HG03039 (cell line): Measurements from ENCODE around the gene PDLIM7.

Experiments
- ATAC-seq: cut with Tn5 transposase; IDR thresholded peaks from one replicate; pipeline ENCODE4 v1.9.1; 2021; ENCODE audit warnings: mild to moderate bottlenecking, moderate library complexity; ENCODE audit not compliant: unreplicated experiment

The PDLIM7 gene

DNA sequence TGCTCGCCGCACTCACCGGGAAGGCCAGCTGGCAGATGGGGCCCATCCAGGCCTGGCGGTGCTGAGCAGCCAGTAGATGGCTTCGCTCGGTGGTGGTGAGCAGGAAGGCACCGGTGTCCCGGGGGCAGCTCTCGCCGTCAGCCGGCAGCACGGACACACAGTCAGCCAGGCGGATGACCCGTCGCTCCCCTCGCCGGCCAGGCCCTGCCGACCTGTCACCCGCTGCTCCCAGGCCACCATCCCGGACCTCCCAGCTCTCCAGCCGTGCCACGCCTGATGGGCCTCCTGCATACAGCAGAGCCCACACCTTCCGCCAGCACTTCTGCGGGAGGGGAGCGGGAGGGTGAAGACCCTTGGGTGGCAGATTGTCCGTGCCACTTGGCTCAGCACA, 10.8 kb upstream of the PDLIM7 start:
- ATAC-seq, result no peak

DNA sequence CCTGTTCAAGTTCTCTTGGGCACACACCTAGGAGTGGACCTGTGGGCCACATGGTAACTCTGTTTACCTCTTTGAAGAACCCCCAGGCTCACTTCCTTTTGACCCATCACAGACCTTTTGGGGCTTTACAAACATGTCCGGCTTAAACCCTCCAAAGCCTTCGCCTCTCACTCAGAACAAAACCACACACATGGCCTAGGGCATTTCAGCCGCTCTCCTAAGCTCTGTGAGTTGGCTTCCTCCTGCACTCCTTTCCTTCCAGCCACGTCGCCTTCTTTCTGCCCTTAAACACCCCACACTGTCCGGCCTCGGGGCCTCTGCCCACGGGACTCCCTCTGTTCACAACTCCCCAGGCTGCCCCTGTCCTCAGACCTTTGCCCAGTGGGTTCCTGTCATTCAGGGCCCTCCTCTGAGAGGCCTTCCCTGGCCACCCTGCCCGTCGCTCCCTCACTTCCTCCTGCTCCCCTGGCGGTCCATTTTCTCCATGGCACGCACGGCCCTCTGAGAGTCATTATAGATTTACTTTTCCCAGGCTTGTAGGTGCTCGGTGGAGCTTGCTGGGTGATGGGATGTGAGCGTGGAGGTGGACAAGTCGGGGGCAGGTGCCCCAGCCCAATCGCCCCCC, 10.3 kb upstream of the PDLIM7 start:
- no peak for ATAC-seq

DNA sequence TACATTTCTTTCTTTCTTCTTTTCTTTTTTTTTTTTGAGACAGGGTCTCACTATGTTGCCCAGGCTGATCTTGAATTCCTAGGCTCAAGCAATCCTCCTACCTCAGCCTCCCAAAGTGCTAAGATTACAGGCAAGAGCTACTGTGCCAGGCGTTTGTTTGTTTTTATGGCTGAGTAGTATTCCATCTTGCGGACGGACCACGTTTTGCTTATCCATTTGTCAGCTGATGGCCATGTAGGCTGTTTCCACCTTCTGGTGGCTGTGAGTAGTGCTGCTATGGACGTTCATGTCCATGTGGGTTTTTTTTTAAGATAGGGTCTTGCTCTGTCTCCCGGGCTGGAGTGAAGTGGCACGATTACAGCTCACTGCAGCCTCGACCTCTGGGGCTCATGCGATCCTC, 9.8 kb upstream of the PDLIM7 start:
- ATAC-seq, result no peak

DNA sequence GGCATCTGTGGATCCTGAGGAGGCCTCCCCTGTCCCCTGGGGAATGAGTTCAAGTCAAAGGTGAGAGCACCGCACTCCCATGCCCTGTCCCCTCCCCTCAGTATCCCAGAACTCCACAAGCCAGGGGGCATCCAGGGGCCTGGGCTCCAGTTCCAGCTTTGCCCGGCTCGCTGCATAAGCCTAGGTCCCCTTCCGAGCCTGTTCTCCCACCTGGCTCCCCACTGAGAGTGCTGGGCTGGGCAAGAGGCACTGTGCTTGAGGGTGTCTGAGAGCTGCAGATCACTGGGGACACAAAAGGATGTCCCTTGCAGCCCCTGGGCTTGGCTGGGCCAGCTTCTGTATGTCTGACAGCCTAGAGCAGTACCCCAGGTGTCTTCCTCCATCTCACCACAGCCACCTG, 7.7 kb upstream of the PDLIM7 start:
- ATAC-seq, result no peak

DNA sequence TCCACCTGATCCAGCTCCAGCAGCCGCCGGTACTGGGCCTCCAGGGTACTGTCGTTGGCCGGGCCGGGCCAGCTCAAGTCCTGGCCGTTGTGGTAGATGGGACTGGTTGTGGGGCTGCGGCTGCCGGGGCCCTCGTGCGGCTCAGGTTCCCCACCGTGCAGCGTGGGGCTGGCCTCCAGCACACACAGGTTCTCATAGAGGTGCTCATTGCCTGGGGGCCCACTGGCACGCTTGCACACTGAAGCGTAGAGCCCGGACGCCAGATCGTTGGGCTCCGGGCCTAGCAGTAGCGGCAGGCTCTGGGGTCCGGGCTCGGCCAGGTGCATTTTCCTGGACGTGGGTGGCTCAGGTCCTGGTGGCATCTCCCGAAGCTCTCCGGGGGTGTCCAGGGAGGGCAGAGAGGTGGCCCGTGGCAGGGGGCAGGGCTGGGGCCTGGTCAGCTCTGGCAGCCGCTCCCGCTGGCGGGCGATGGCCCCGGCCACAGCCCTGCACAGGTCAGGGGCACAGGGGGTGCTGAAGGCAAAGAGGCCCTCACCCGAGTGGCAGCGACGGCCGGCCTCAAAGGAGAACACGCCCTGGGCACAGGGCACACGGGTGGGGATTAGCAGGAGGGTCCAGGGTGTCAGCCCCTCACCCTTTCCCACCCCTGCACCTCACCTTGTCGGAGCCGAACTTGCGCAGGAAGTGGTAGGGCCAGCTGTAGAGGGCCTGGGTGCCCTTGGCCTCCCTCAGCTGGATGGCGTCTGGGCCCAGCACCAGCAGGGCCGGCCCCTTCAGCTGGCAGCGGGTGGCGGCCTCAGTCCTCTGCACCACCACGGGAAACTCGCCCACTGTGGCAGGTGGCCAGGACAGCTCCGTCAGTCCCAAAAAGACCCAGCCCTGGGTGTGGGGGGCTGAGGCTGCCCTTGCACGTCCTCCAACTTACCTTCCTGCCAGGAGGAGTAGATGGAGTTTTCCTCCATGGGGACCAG, 7.0 kb upstream of the PDLIM7 start:
- ATAC-seq, result no peak

DNA sequence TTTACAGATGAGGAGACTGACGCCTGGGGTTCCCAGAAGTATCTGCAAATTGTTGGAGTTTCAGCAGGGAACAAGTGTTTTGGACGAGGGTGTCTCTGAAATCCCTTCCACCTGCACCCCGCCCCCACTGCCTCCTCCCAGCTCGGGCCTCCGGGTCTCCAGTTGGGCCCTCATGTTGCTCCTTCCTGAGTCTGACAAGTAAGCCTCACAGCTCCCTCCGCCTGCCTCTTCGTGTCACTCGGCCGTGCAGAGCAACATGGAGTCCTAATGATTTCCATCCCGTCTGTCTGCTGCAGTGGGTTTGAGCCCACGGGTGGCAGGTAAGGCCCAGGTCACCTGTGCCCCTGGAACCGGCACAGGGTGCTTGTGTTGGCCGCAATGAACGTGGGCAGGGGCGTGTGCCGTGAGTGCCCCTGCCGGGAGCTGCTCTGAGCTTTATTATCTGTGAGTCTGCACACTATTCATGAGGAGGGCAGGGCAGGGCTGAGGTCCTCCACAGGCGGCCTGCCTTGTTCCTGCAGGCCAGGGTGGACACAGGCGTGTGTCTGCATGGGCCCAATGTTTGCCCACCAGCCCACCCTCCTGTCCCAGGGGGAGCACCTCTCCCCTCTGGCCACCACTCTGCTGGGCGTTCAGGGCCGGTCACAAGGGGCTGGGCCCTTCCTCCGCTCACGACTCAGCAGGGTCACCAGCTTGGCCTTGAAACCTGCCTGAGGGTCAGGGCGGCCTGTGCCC, 6.1 kb upstream of the PDLIM7 start:
- no peak for ATAC-seq

DNA sequence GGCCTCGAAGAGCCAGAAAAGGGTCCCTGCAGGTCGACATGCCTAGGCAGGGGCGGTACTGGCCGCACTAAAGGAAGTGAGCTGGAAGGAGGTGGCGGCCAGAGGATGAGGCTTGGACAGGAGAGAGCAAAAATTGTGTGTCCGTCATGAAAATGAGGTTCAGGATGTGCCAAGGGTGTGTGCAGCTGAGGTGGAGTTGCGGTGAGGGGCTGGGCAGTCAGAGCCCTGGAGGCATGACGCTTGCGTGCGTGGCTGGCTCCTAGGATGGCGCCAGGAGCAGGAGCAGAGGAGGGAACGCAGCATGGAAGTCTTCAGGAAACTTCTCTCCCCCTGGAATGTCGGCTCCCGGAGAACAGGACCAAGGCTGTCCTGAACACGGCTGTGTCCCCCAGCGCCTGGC, 5.5 kb upstream of the PDLIM7 start:
- no peak for ATAC-seq

DNA sequence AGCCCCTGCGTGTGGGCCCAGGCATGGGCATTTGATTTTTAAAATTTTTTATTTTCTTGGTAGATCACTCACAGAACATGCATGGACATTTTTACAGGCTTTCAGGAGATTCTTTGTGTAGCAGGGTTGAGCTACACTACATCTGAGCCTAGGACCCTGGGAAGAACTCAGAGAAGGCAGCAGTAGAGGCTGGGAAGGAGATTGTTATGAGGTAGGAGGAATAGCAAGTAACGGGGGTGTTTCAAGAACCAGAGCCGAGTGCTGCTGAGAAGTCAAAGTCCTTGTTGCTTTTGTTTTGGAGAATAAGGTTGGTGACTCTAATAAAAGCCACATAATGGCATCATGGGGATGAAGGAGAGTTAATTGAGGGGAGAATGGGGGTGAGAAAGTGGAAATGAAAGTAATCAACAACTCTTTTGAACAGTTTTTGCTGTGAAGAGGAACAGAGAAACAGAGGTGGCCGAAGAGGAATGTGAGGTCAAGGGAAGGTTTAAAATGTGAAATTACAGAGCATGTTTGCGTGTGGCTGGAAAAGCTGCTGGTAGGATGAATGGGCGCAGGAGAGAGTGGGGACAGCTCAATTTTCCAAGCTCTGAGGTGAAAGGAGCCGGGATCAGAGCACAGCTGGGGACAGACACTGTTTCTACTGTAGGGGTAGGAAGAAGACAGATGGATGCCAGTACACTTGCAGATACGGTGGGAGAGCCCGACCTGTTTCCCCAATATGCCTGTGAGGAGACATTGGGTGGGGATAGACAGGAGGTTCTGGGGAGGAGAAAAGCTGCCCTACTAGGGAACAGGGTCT, 4.7 kb upstream of the PDLIM7 start:
- ATAC-seq, result no peak

DNA sequence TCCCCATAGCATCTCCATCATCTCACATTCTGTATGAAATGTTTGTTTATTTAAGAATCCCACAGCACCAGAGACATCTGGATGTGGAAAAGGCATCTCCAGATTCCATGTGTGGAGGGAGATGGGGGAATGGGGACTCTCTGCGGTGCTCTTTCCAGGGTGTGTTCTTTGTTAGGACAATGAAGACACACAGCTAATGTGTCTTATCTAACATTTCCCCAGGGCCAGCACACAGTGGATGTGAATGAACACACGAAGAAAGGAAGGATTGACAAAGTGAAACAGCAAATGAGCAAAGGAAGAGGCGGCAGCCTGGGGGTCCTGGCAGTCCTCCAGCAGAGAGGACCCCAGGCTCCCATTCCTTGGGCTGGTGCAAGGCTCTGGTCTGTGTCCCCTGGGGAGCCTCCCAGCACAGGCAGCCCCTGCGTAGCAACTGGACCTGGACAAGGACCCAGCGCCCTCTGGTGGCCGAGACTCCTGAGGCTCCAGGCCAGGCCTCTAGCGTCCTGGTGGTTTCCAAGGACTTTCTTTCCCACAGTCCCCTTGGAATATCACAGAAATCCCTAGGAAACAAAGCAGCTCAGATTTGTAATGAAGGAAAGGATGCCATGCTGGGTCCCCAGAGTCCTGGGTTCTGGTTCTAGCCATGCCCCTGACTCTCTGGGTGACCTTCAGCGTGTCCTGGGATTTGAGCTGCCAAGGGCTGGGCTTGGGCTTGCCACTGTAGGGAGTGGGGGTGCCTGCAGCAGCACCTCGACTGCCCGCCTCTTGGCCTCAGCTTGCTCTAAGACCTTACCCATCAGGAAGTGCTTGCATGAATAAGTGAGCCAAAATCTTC, 3.5 kb upstream of the PDLIM7 start:
- ATAC-seq, result no peak

DNA sequence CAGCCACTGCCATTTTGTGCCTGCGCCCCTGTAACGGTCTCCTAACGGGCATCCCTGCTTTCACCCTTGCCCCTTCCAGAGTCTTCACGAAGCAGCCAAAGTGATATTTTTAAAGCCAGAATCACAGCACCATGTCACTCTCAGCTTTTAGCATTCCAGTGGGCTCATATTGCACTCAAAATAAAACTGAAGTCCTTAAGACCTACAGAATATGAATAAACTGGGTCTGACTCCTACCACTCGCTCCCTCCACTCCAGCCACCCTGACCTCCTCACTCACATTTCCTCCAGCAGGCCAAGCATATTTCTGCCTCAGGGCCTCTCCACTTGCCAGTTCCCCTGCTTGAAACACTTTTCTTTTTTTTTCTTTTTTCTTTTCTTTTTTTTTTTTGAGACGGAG, 2.4 kb upstream of the PDLIM7 start:
- no peak for ATAC-seq

DNA sequence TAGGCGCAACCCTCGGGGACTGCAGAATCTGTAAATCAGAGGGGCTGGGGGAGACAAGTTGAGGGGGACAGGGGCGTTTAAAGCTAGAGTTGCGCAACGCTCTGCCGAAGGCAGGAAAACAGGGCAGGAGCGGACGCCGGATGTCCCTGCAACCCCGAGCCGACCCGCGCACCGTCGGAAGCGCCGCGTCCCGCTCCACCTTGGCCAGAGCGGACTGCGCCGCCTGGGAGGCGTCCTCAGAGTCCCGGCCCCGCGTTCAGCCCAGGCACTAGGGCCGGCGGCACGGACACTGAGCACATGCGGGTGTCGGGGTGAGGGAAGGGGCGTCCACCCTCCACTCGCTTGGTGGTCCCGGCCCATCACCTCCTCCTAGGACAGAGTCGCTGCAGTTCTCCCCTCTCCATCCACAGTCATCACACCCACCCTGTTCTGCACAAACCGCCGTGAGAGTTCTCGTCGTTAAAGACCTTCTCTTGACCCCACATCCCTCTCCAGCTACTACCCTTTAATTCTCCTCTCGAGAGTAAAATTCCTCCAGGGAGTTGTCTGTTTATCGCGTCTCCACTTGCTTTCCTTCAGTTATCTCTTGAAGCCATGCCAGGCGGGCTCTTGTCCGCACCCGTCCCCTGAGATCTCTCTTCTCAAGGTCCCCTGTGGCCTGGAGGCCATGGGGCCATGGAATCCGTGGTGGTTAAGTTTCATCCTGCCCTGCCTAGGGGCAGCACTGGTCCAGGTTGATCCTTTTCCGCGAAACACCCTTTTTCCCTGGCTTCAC, 796 bp upstream of the PDLIM7 start:
- ATAC-seq, result no peak

DNA sequence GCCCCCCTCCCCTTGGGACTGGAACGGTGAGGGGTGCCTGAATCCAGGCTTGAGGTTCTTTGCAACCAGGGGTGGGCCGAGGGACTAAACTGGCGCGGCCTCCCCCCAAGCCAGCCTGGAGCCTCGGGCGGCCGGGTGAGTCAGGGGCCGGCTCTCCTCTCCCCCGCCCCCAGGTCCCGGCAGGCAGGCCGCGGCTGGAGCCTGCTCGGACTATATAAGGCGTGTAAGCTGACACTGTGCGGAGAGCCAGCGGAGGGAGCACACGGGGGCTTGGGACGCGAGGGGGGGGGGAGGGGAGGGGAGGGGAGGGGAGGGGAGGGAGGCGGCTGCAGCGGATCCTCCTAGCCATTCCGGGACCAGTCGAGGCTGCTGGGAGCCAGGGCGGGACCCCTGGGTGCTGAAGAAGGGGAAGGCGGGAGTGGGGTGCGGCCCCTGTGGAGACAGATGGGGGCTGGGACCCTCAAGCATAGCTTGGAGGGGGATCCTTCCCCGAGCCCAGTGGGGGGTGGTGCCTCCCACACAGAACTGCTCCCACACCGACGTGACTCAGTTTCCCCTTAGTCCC, 595 bp downstream of the PDLIM7 start:
- peak; percentile 1 for ATAC-seq

DNA sequence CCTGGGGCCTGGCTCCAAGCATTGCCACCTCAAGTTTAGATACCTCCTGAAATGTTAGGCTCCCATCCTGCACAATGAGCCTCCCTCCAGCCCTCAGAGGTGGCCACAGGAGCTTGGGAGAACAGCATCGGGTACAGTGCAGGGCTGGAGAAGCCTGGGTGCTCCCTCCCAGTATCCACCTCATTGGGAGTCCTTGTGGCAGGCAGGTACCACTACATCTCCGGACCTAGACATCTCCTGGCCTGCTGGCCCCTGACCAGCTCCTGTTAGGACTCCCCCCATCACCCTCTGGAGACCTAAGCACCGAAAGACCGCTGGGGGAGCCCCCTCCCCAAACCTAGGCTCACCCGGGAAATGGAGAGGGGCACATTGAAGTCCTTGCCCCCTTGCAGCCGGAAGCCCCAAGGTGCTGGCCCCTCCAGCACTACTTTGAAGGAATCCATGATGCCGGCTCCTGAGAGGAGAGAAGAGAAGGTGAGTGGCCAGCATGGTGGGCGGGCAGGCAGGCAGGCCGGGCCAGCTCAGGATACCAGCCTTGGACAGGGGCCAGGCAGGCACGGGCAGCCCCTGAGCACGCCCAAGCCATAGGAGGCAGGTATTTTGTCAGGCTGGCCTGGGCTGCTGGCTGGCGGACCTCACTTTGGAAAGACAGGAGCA, 1.2 kb downstream of the PDLIM7 start:
- no peak for ATAC-seq

DNA sequence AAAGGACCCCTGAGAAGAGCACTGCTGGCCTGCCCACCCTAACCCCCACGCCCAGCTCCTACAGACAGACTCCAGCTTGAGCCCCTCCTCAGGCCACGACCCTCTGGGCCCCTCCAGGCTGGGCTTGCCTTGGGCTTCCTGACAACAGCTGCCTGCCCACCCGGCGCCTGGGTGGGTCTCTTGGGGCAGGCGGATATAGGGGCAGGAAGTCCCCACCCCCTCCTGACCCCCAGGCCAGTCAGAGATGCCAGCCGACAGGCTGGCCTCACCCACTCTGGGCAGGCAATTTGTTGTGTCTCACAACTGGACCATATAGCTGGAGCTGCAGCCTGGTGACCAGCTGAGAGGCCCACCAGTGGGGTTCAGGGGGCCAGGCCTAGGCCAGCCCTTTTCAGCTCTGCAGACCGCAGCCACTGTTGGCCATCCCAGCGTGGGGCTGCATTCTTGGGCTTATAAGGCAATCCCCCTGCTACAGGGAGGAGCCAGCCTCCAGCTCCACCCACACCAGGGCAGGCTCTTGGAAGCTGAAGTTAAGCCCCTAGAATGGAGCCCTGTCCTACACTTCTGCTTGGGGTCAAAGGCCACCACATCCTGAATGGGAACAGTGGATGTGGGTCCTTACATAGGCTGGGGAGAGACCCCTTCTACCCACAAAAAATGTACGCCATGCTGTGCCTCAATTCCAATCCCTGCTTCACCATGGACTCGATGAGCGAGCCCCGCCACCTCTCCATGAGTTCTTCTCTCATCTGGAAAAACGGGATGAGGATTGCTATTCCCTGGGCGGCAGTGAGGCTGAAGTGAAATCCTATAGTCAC, 2.0 kb downstream of the PDLIM7 start:
- ATAC-seq, result no peak

DNA sequence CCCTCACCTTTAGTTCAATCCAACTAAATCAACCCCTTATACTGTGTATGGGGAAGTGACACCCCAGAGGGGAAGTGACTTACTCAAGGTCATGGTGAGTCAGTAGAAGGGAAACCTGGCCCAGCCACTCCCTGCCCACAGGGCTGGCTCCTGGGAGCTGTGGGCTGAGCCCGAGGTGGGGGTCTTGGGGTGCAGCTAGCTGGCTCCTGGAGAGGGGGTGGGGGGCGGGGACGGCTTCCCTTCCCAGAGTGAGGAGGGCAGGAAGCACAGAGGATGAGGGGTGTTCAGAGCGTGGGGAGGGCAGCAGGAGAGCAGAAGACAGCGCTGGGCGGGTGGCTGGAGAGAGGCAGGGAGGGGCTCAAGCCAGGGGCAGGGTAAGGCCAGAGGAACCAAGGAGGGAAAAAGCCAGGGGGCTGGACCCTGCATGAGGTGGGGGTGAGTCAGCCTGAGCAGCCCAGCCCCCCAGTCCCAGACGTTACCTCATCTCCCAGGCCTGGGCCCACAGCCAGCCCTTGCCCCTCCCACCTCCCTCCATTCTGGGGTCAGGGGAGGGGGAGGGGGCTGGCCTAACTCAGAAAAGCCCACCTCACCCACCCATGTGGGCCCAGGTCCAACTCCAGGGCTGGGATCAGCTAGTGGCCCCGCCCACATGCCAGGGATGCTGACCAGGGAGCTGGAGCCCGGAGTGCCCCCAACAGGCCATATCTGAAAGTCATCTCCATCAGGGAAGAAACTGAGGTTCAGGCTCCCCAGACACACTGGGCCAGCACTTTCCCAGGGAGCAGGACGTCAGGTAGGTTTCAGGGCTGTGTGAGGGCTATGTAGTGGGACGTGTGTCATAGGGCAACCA, 2.8 kb downstream of the PDLIM7 start:
- no peak for ATAC-seq

DNA sequence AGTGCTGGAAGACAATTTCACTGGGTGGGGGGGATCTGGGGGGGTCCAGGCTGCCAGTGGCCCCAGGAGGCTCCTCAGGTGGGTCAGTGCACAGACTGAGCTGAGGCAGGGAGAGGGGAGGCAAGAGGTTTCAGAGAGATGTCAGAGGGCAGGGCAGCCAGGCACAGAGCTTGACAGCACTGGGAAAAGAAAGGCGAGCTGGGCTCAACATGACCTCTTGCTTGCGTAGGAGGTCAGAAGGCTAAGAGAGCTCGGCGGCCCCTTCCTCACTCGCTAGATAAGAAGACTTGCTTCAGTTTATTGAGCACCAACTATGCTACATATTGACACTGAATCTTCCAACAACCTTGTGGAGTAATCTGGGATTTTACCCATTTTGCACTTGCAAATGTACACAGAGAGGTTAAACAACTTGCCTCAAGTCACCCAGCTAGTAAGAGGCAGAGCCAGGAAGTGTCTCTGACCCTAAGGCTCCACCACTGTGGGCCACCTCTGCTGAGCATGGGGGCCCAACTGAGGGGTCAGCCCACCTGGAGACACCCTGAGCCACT, 3.5 kb downstream of the PDLIM7 start:
- no peak for ATAC-seq
